NCI-H345 treated with DMSO at 0.1 percent for 48 hours (cell line): ENCODE data around the gene TTLL10.

ENCODE experiments used
- DNase-seq: peaks from one replicate; lab custom pipeline; 2025; ENCODE audit not compliant: unreplicated experiment; lab: John Stamatoyannopoulos, UW

TTLL10 gene

DNA sequence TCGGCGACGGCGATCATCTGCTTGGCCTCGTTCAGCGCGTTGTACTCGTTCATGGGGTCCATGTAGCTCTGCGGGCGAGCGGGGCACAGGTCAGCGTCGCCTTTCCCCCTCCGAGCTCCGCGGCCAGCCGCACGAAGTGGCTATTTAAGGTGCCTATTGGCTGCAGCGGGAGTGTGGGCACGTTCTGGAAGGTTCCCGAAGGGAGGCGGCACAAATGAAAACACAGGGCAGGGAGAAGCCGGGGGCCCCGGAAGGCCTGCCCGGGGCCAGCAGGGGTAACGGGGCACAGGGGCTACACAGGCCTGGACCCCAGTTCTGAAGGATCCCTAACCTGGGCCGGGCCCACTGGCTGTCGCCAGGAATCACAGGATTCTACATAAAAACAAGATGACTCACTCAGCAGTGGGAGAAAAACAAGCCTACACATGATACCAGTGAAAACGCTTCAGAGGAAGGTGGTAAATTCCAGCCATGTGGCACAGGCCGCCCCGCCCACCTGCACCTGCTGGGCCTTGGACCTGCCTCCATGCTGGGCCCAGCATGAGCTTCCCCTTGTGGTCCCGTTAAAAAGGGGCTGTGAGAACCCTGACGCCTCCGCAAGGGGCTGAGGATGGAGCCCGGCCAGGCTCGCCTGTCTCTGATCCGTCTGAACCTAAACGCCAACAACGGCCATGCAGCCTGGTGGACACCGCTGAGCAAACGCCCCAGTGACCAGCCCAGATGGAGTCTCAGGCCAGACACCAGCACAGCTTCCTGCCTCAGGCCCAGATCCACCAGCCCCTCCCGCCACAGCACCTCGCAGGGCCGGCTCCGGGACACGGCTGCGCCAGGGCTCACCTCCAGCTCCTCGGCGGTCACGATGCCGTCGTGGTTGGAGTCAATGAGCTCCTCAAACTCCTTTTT, 44.2 kb downstream of the TTLL10 start:
- DNase-seq: no peak

DNA sequence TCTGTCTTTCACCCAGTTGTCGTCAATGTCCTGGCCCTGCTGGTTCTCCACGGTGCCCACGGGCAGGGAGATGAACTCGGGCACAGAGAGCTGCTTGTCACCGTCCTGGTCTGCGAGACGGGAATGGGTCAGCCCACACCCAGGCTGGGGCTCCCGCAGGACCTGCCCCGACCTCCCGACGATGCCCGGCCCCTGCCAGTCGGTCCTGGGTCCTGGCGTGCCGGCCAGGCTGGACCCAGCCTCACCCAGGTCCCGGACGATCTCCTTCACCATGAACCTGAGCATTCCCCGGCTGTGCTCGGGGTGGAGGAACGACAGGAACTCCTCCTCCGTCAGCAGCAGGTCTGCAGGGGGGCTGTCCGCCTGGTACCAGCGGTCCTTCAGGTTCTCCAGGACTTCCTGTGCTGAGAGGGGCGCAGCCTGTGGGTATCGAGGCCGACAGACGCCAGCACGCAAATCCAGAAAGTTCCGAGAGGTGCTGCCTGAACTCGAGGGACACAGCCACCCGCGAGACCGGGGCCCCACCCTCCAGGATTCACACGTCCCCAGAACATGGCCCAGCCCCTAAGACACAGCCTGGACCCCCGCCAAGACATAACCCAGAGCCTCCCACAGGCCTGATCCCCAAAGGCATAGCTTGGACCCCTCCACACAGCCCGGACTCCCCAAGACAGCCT, 45.0 kb downstream of the TTLL10 start:
- DNase-seq: no peak

DNA sequence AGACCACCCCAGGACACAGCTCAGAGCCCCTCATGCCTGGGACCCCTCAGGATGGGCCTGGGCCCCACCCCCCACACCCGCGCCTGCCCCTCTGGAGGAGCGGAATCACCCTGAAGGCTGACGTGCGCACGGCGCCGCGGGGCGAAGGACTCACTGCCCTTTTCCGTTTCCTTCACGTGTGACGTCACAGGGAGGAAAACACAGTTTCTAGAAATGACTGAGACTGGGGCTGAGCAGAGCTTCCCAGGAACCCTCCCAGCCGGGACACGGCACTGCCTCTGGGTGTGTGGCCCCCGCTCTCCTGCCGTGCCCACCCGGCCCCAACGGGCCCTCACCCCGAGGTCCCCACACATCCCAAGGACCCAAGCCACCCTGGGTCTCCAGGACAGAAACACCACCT, 45.7 kb downstream of the TTLL10 start:
- DNase-seq: no peak

DNA sequence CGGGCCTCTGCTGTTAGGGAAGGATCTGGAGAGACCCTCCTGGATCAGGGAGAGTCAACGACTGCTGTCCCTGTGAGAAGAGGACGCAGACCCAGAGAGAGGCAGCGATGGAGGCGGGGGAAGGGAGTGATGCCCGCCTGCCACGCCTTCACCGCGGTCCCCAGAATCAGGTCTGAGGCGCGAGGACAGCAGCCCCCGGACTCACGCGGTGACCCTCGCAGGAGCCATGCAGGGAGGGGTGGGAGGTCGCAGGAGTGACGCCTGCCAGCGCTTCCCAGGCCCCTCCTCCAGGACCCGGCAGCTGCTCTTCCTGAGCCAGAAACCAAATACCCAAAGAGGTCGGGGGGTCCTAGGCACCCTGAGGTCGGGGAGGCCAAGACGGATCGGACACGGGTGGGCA, 46.5 kb downstream of the TTLL10 start:
- no peak for DNase-seq

DNA sequence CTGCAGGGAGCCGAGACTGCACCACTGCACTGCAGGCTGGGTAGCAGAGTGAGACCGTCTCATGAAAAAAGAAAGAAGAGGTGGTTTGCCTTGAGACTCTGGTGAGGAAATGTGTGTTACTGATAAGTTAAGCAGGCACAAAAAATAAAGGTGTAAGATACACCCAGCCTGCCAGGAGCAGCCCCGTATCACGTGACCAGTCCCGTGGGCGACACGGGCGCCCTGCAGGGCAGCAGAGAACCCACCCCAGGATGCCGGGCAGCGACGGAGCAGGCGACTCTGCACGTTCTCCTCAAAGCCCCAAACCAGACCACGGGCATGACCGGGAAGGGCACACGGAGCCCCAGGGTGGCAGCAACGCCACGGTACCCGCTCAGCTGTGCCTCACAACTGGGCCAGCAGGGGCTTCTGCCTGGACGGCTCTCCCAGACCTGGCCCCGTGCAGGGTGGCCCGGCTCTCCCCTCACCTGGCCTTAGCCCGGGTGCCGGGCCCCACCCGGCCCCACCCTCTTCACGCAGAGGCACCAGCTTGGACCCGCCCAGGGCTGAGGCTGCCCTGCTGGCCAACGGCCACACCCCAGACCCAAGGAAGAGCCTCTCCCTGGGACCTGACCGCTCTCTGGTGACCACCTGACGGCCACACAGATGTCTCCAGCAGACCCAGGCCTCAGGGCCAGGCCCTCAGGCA, 48.4 kb downstream of the TTLL10 start:
- no peak for DNase-seq

DNA sequence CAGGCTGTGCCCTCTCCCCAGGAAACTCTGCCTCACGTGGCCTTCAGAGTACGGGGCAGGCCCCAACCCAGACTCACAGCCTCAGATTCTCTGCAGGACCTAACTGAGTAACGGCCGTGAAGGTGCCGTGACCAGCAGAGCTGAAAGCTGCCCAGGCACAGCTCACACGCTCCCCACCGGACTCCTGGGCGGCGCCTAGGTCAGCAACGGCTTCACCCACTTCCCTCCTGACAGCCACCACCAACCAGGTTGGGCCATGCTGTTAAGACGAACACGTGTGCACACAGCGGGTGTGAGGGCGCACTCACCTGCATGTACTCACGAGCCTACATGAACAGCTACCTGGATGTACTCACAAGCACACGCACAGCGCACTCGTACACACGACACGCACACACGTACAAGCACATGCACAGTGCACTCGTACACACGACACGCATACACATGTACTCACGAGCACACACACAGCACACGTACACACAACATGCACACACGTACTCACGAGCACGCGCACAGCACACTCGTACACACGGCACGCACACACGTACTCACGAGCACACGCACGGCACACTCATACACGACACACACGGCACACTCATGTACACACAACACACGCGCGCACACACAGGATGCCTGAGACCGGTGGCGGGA, 49.0 kb downstream of the TTLL10 start:
- DNase-seq: no peak

DNA sequence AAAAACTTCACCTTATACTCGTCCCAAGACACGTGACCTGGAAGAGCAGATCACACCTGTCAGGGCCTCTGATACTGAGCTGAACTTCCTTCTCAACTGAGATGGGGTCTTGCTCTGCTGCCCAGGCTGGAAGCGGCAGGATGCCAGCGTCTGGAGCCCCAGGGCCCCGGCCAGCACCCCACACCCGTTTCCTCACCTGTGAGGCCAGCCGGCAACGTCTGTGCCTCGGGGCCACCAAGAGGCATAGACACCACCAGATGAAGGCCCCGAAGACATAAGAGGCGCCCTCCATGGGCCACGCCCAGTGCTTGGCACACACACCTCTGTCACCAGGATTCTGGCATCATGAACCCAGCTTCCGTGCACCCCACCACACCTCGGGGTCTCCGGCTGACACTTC, 49.6 kb downstream of the TTLL10 start:
- DNase-seq: no peak

DNA sequence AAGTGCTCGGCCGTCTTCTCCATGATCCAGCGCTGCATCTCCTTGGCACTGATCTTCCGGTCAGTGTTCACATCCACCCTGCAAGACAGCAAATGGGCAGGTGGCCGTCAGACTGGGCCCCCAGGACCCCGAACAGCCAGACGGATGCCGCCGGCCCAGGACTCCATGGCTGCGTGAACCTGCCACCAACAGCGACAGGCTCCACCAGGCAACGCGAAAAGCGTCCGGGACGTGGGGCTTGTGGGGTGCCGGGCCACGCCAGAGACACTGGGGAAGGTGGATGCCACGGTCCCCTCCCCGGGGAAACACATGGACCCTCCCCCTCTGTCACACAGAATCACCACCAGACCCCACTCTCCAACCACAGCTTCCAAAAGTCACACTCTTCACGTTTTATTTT, 50.2 kb downstream of the TTLL10 start:
- no peak for DNase-seq

DNA sequence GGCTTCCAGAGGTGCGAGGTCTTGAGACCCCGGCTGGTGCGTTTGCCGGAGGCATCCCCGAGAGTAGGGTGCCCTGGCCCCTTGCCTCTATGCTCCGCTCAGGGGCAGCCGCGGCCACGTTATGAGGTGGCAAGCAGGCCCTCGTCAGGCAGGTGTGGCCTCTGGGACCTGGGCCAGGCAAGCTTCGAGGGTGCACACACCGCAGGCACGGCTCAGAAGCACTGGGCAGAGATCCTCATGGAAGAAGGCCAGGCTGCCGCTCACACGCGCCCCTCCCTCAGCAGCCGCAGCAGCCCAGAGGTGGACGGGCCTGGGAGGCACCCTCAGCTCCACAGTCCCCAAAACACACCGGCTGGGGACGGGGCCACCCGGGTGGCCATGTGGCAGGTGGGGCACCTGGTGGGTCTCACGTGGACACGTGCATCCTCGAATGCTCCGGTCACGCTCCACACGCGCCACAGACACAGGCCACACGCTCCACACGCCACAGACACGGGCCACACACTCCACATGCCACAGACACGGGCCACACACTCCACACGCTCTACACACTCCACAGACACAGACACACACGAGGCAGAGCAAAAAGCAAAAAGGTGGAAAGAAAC, 51.7 kb downstream of the TTLL10 start:
- DNase-seq: no peak

DNA sequence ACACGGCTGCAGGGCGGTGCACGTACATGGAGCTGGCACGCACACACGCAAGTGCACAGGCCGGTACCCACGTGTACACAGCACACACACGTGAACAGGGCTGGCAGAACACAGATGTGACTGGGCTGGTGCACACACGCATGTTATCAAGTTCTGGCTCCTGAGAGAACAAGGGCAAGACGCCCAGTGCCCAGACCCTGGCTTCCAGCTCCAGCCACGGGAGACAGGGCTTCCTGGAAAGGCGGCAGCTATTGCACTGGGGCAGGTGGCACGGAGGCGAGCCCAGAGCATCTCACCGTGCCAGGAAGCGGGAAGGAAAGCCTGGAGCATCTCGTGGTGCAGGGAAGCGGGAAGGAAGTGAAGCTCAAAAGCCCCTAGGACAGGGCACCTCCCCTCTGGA, 52.2 kb downstream of the TTLL10 start:
- DNase-seq: no peak

DNA sequence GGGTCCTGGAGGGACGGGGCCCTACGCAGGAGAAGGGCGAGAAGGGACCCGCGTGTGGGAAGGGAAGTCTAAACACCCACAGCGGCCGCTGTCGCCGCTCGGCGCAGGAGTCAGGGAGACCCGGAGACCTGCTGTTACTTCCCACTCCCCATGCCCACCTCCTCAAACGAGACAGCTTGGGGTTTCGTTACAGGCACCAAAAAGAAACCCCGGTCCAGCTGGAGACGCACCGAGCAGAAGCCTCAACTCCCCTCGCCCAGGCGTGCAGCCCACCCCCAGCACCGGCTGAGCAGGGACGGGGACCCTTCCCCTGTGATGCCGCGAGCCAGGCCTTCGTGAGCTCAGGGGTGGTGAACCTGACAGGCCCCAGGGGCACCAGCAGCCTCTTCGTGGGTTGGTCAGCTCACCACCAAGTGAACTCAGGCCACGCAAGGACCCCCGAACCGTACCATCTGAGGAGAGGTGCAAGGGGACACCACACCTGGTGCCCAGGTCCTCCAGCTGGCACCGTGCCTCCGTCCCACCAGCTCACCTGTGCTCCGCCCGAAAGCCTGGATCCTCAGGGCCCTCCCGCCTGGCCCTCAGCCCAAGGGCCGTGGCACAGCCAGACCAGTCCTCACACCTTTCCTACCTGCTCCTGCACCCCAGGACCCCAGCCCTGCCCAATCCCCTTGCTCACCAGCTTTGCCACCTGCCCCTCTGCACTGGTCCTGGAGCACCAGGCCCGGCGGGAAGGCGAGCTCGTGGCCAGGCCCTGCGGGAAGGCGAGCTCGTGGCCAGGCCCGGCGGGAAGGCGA, 53.1 kb downstream of the TTLL10 start:
- DNase-seq: no peak

DNA sequence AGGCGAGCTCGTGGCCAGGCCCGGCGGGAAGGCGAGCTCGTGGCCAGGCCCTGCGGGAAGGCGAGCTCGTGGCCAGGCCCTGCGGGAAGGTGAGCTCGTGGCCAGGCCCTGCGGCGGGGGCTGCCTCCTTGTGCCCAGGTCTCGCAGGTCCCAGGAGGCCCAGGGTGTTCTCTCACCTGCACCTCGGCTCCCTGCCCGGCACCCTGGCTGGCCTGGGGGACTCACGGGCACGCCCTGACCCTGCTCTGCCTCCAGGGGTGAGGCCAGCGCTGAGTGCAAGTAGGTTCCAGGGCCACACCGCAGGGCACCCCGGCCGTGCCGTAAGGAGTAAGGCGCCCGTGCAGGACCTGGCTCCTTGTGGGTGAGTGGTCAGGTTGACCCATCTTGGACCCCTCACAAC, 53.7 kb downstream of the TTLL10 start:
- no peak for DNase-seq

DNA sequence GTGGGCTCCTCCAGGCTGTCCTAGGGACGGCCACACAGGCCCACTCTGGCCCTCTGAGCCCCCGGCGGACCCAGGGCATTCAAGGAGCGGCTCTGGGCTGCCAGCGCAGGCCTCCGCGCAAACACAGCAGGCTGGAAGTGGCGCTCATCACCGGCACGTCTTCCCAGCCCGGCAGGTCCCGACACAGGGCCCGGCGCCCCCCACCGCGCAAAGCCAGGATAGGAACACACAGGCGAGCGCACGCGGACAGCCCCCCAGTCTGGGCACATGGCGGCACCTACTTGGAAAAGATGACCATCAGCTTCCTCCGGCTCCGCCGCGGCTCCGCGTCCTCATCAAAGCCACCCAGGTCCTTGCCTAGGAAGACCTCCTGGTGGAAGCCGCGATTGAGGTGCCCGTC, 54.5 kb downstream of the TTLL10 start:
- no peak for DNase-seq

DNA sequence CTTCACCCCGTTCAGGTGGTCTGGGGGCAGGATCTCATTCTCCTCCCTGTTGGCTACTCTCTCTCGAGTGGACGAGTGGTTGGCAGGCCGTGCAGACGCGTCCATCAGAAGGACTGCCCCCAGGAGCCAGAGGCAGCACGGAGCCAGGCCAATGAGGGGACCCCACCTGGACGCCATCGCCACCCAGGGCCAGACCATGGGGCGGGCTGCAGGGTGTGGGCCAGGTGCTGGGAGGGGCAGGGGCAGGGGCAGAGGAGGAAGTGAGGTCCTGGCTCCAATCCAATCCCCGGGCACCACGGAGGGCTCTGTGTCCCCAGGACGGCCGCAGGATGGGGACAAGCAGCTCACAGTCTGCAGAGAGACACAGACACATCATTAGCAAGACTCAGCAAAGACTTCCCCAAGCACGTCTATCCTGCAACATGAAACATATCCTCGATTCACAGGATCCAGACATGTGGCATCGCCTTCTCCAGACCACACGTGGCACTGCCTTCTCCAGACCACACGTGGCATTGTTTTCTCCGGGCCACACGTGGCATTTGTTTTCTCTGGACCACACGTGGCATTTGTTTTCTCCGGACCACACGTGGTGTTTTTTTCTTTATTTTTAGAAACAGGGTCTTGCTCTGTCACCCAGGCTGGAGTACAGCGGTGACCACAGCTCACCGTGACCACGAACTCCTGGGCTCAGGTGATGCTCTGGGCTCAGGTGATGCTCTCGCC, 55.1 kb downstream of the TTLL10 start:
- DNase-seq: no peak

DNA sequence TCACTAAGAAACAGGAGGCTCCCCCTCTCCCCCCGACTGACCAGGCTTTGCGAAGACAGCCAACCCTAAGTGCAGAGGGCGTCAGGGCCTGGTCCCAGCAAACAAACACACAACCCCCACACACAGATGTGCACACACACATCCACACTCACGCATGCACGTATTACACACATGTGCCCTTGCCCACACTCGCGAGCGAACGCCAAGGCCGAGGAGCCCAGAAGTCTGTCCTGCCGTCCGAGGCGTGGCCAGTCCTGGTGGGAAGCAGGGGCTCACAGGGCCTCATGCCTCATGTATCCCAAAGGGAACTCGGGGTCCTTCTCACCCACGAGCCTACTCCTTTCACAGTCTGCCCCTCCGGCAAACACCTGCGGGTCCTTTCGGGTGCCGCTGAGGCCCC, 56.1 kb downstream of the TTLL10 start:
- no peak for DNase-seq

DNA sequence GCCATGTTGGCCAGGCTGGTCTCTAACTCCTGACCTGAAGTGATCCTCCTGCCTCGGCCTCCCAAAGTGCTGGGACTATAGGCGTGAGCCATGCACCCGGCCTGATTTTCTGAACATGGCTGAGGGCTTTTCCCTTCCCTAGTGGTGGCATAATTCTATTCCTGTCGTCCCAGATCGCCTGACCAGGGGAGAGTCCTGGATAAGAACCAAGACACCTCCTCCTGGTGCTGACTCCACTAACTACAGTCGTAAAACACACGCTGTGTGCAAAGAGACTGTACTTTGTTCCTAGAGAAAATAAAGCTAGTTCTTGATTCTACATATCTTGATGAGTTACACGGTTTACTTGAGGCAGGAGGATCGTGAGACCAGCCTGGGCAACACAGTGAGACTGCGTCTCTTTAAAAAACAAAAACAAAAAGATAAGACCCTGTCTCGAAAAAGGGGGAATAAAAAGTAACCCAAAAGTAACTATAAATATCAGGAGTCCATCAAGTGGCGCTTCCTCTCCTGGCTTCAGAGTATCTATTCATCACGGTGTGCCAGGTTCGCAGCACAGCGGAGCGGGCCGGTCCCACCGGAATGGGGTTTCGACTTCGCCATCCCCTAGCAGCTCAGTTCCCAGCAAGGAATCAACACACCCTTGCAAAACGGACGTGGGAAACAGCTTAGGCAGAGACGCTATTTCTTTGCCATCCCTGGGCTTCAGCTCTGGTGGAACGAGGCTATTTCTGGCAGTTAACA, 57.1 kb downstream of the TTLL10 start:
- no peak for DNase-seq

DNA sequence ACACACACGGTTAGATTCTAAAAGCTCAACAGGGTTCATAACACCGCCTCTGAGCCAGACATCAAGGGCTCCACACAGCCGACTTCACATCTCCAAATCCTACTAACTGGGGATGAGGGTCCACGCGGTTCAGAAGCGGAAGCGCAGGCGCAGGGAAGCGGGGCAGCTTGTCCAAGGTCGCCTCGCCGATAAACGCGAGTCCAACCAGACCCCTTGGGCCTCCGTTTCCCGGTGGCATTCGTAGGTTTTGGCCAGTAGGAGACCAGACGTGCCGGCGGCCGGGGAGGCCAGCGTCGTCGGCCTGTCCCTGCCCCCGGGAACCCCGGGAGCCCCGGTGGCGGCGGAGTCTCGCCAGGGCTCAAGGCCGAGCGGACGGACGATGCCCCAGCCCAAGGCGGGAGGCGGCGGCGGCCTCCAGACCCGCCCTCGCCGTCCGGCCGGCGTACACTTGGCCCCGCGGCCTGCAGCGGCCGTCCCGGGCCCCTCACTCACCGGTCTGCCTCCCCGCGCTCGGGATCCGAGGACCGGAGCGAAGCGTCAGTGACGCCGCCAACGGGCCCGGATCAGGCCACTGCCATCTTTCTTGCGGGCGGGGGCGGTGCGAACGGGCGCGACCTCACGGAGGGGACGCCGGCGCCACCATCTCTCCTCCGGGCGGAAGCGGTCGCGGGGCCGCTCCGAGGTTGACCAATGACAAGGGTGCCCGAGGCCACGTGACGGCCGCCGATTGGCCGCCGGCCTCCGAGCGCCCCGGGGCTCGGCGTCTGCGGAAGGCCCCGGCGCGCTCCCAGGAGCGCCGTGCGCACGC, 57.9 kb downstream of the TTLL10 start, which contains the start of gene SDF4:
Gene SDF4, minus strand, starts transcription at position 602 of the 808 bp plus-strand sequence. CDS start 3,229 bp downstream, outside the sequence.
- peak; percentile 90 for DNase-seq
